Upper lobe of right lung (tissue), 1 donor: ENCODE results near the gene PEPD. TPM values are rescaled to one million over a fixed set of nuclear protein-coding genes. Genes with fewer than 3 reads are reported as not detected.

ENCODE experiments used
- ATAC-seq: fragments of 200-7000 bp; cut with Tn5 transposase; one replicate; pipeline ENCODE4 v1.9.1; 2020; ENCODE audit warnings: mild to moderate bottlenecking, moderate library complexity
- DNase-seq: peaks from one replicate; pipeline ENCODE4 v3.0.0-alpha.2; 2020
- H3K27ac ChIP-seq: fragments of 200-600 bp; one replicate; pipeline ENCODE4 v1.8.0; 2022
- H3K27me3 ChIP-seq: fragments of 200-600 bp; one replicate; pipeline ENCODE4 v1.8.0; 2022; ENCODE audit warnings: mild to moderate bottlenecking
- H3K36me3 ChIP-seq: fragments of 200-600 bp; one replicate; pipeline ENCODE4 v1.8.0; 2022
- H3K4me1 ChIP-seq: fragments of 200-600 bp; one replicate; pipeline ENCODE4 v1.8.0; 2022
- H3K4me3 ChIP-seq: fragments of 200-600 bp; one replicate; pipeline ENCODE4 v1.8.0; 2022; ENCODE audit warnings: mild to moderate bottlenecking
- H3K9me3 ChIP-seq: fragments of 200-600 bp; one replicate; pipeline ENCODE4 v1.8.0; 2022
- CTCF ChIP-seq: fragments of 200-600 bp; IDR thresholded peaks from one replicate; pipeline ENCODE4 v1.8.0; 2022; ENCODE audit warnings: antibody characterized with exemption
- intact Hi-C: fragments of 100-400 bp; cut with DNase I; formaldehyde crosslinking; loops from one replicate; pipeline ENCODE4 v1.11.0; 2022
- total RNA-seq: library from RNA; stranded (reverse); fragmentation: NEBNext Ultra II Directional; extraction: Animal tissue kit (Norgen Biotek cat#: 25700); gene quantifications from one replicate; pipeline ENCODE4 v1.2.1, GENCODE V29; 2021
- donor health status: DM: no; HTN: yes; CAD: no; lungs with severe emphysema.

PEPD gene
- total RNA-seq, 1 donor from 2014 or later: 78.4 TPM

DNA sequence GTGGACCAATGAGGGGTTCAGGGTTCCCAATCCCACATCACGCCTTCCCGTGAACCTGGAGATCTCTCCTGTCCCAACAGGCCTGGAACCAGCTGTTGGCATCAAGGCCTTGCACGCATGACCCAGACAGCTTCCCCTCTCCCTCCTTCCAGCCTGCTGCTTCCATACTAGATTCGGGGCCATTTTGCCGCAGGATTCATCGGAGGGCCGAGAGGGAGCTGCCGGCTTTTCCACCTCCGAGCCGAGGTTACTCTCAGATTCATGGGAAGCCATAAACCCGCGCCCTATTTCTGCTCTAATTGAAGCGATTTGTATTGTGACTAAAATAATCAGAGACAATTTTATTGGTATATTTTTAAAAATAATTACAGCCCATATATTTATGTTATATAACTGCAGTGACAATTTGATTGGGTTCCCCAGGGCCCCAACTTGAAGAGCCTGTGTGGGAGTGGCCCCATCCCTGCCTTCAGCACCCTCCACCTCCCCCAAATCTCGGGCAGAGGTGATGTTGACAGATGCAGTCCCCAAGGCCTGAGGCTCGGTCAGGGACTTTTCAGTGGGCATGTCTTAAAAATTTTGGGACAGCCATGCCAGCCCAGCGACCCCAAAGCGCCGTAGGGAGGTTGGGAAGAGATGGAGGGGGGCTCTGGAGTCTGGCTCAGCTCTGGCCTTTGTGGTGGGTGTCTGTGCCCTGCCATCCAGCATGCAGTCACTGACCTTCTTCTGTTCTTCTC is 30.8 kb upstream of the PEPD start:
- H3K36me3 ChIP-seq: no peaks in the 10 kb centered on the region
- intact Hi-C loops: no loop called here
- no peaks in the 10 kb centered on the region for H3K9me3 ChIP-seq
- H3K27me3 ChIP-seq: no peaks in the 10 kb centered on the region
- no peak overlapping the region for H3K4me3 ChIP-seq
- no peaks in the 10 kb centered on the region for H3K4me1 ChIP-seq
- ATAC-seq (no peak), DNase-seq (peak; percentile 37)
- no peak overlapping the region for H3K27ac ChIP-seq
- no peak for TF ChIP-seq CTCF

DNA sequence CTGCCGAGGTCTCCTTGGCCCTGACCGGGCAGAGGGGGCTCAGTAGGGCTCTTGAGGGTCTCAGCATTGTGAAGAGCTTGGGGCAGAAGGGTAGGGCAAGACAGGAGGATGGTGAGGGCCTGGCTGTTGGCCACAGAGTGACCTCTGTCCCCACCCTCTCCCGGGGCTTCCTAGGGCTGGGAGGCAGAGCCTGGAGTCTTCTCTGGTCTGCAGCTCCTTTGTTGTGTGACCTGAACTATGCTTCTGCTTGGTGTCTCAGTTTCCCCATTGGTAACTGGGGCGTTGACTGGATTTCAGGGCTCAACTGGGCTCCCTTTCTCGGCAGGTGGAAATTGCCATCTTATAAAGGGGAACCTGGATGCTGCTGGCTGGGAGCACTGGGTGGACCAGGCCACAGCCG is 30.1 kb upstream of the PEPD start:
- TF ChIP-seq CTCF: no peak
- H3K36me3 ChIP-seq: no peaks in the 10 kb centered on the region
- H3K27me3 ChIP-seq: no peaks in the 10 kb centered on the region
- intact Hi-C loops: no loop called here
- DNase-seq (no peak), ATAC-seq (no peak)
- H3K9me3 ChIP-seq: no peaks in the 10 kb centered on the region
- H3K4me3 ChIP-seq: no peak overlapping the region
- H3K27ac ChIP-seq: no peak overlapping the region
- no peaks in the 10 kb centered on the region for H3K4me1 ChIP-seq

DNA sequence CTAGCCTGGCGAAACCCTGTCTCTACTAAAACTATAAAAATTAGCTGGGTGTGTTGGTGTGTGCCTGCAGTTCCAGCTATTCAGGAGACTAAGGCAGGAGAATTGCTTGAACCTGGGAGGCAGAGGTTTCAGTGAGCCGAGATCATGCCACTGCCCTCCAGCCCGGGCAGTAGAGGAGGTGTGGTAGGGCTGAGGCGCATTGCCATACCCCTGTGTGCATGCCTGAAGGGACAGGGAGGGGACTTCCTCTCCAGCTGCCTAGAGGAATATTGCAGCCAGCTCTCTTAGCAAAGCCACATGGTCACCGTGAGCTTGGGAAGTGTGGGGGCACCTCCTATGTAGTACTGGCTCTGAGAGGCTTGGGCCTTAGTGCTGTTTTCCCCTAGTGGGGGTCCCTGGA is 29.2 kb upstream of the PEPD start:
- intact Hi-C loops: no loop called here
- ATAC-seq (no peak), DNase-seq (peak; percentile 40)
- H3K27me3 ChIP-seq: no peaks in the 10 kb centered on the region
- H3K4me3 ChIP-seq: no peak overlapping the region
- no peaks in the 10 kb centered on the region for H3K9me3 ChIP-seq
- H3K4me1 ChIP-seq: no peaks in the 10 kb centered on the region
- no peaks in the 10 kb centered on the region for H3K36me3 ChIP-seq
- H3K27ac ChIP-seq: no peak overlapping the region
- no peak for TF ChIP-seq CTCF

- ATAC-seq (no peak), DNase-seq (no peak)
- Histone ChIP-seq H3K9me3 (no peaks in the 10 kb centered on the region), H3K27ac (no peak overlapping the region), H3K36me3 (no peaks in the 10 kb centered on the region), H3K4me1 (no peaks in the 10 kb centered on the region), H3K4me3 (no peak overlapping the region), H3K27me3 (no peaks in the 10 kb centered on the region)
- intact Hi-C loops: no loop called here
- no peak for TF ChIP-seq CTCF
Observed at GRCh38 chr19:33547676-33548075, 26.1 kb upstream of the PEPD start.

DNA sequence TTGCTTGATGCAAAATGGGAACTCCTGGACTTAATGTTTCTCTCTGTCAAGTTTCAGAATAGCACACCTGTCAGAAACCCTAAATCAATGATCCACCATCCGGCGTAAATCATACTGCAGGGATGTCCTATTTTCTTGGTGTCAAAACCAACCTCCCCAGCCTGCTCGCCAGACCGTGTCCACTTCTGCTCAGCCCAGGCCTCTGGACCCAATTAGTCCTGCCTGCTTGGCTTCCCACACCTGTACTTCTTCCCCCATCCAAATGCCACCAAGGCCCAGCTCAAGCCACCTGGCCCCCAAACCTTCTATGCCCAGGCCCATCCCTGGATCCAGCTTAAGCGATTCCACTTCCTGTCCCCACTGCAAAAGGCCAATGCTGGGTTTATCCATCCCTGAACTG is 25.1 kb upstream of the PEPD start:
- TF ChIP-seq CTCF: no peak
- Histone ChIP-seq H3K4me3 (no peak overlapping the region), H3K36me3 (no peaks in the 10 kb centered on the region), H3K9me3 (no peaks in the 10 kb centered on the region), H3K4me1 (no peaks in the 10 kb centered on the region), H3K27ac (no peak overlapping the region), H3K27me3 (no peaks in the 10 kb centered on the region)
- ATAC-seq (no peak), DNase-seq (no peak)
- intact Hi-C loops: no loop called here
